K562 (cell line): ENCODE data around the gene GPR26. TPM values are rescaled to one million over a fixed set of nuclear protein-coding genes. Genes with fewer than 3 reads are reported as not detected.

ENCODE experiments used
- ATAC-seq: fragments of 200-7000 bp; cut with Tn5 transposase; 3 replicates; pipeline ENCODE4 v1.9.1; 2020; ENCODE audit warnings: moderate library complexity
- BruUV-seq: library from RNA; stranded (reverse); fragments of 400-500 nt; replicated peaks from 2 replicates; lab custom pipeline; 2021; lab: Mats Ljungman, UMichigan
- CTCF ChIA-PET: fragments of 300-600 bp; formaldehyde crosslinking; extraction: SDS; loops from one replicate; lab custom pipeline; 2021; ENCODE audit warnings: low intra/inter-chr PET ratio; lab: Yijun Ruan, JAX
- POLR2A ChIA-PET: fragments of 300-600, 350-650 bp; sonication (Branson Sonifier 250); formaldehyde crosslinking; extraction: SDS; loops from one replicate; lab custom pipeline; 2021; ENCODE audit warnings: antibody characterized with exemption, inconsistent platforms; lab: Yijun Ruan, JAX
- DNase-seq, 4 experiments: peaks; one replicate each; pipeline versions ENCODE4 v3.0.0 to v3.0.0-alpha.2; 2011 to 2018; ENCODE audit warnings: low spot score in 3 of 4, mixed read lengths in 3 of 4; ENCODE audit errors: extremely low read depth in 1 of 4
- FAIRE-seq: peaks from 2 replicates; lab custom pipeline; 2011; peaks lifted over from hg19 to GRCh38; lab: Jason Lieb, UNC
- H2AFZ ChIP-seq: 2 replicates; pipeline ENCODE4 v1.6.0; 2011; ENCODE audit warnings: low read depth, low read length, control low read depth, inconsistent platforms
- H3K27ac ChIP-seq: fragments of 200-600 bp; 3 replicates; pipeline ENCODE4 v1.8.0; 2011; ENCODE audit warnings: low read depth, mild to moderate bottlenecking, control low read depth, inconsistent platforms, low read length, moderate library complexity, mixed read lengths; ENCODE audit errors: extremely low read depth
- H3K27me3 ChIP-seq, 2 experiments: fragments of 300-600 bp in 1 of 2; 2 replicates in 1 of 2; 3 replicates in 1 of 2; pipeline versions ENCODE4 v1.6.0 to v1.8.0; 2011; ENCODE audit warnings: inconsistent platforms in 2 of 2, low read length in 2 of 2, mild to moderate bottlenecking in 1 of 2, mixed read lengths in 1 of 2, moderate library complexity in 1 of 2; ENCODE audit not compliant: control insufficient read depth in 2 of 2, insufficient read depth in 2 of 2
- H3K36me3 ChIP-seq: fragments of 300-600 bp; 3 replicates; pipeline ENCODE4 v1.8.0; 2011; ENCODE audit warnings: mild to moderate bottlenecking, low read length, inconsistent platforms; ENCODE audit not compliant: control insufficient read depth, insufficient read depth
- H3K4me1 ChIP-seq, 2 experiments: fragments of 200-600 bp in 1 of 2; replicated peaks in 1 of 2; 2 replicates in 1 of 2; 3 replicates in 1 of 2; pipeline versions ENCODE4 v1.5.1 to v1.8.0; 2011; ENCODE audit warnings: inconsistent platforms in 2 of 2, low read length in 2 of 2, mild to moderate bottlenecking in 1 of 2, mixed read lengths in 1 of 2, moderate library complexity in 1 of 2; ENCODE audit not compliant: control insufficient read depth in 2 of 2, insufficient read depth in 2 of 2
- H3K4me2 ChIP-seq: 2 replicates; pipeline ENCODE4 v1.6.1; 2011; ENCODE audit warnings: low read length, control low read depth, inconsistent platforms, mixed read lengths; ENCODE audit not compliant: insufficient read depth
- H3K4me3 ChIP-seq: fragments of 200-600 bp; sonication (generic), shearing (Covaris generic); 2 replicates; pipeline ENCODE4 v1.5.1; 2016; ENCODE audit warnings: control low read depth, inconsistent platforms
- H3K79me2 ChIP-seq: fragments of 200-600 bp; 3 replicates; pipeline ENCODE4 v1.8.0; 2011; ENCODE audit warnings: low read length, inconsistent platforms; ENCODE audit not compliant: control insufficient read depth, insufficient read depth
- H3K9ac ChIP-seq, 2 experiments: 2 replicates each; pipeline versions ENCODE4 v1.6.0 to v1.6.1; 2011; ENCODE audit warnings: low read depth in 2 of 2, low read length in 2 of 2, control low read depth in 1 of 2, inconsistent platforms in 1 of 2, mild to moderate bottlenecking in 1 of 2, mixed read lengths in 1 of 2; ENCODE audit not compliant: insufficient read depth in 1 of 2
- H3K9me1 ChIP-seq: one replicate; pipeline ENCODE4 v1.6.0; 2011; ENCODE audit warnings: inconsistent platforms, mild to moderate bottlenecking, low read length, moderate library complexity; ENCODE audit not compliant: control insufficient read depth, insufficient read depth
- H3K9me3 ChIP-seq: replicated peaks from 2 replicates; pipeline ENCODE4 v1.5.1; 2011; ENCODE audit warnings: low read depth, low read length, inconsistent platforms; ENCODE audit not compliant: control insufficient read depth, insufficient read depth
- H4K20me1 ChIP-seq: replicated peaks from 2 replicates; pipeline ENCODE4 v1.6.1; 2011; ENCODE audit warnings: low read length, inconsistent platforms, mixed read lengths; ENCODE audit not compliant: control insufficient read depth, insufficient read depth
- CBX1 ChIP-seq: sonication (generic); IDR thresholded peaks from 2 replicates; pipeline ENCODE4 v1.6.1; 2016; ENCODE audit warnings: antibody characterized with exemption, low read depth, mild to moderate bottlenecking
- ESRRA ChIP-seq: fragments of 450-650 bp; IDR thresholded peaks from 2 replicates; pipeline ENCODE4 v1.6.1; 2014; ENCODE audit warnings: low read depth, mild to moderate bottlenecking, moderate library complexity, borderline replicate concordance
- KLF13 ChIP-seq: fragments of 450-650 bp; IDR thresholded peaks from 2 replicates; pipeline ENCODE4 v1.6.1; 2016; ENCODE audit warnings: missing genetic modification characterization, low read depth, mild to moderate bottlenecking, missing compliant biosample characterization, moderate library complexity, borderline replicate concordance
- MTF1 ChIP-seq: fragments of 250-450 bp; sonication (Bioruptor Pico); IDR thresholded peaks from 2 replicates; pipeline ENCODE4 v1.9.0; 2021; ENCODE audit warnings: moderate library complexity, mild to moderate bottlenecking, inconsistent platforms, borderline replicate concordance
- POLR2AphosphoS2 ChIP-seq: IDR thresholded peaks from 2 replicates; pipeline ENCODE4 v1.6.1; 2012; ENCODE audit warnings: low read length, improper control_type of control experiment
- SREBF1 ChIP-seq: fragments of 150-350 bp; IDR thresholded peaks from 2 replicates; pipeline ENCODE4 v1.6.1; 2014; ENCODE audit warnings: antibody characterized with exemption, low read depth, low read length, borderline replicate concordance
- TEAD2 ChIP-seq: fragments of 450-650 bp; IDR thresholded peaks from 2 replicates; pipeline ENCODE4 v1.6.1; 2016; ENCODE audit warnings: missing genetic modification characterization, control low read depth, missing compliant biosample characterization
- YY1 ChIP-seq, 3 experiments: IDR thresholded peaks; 2 replicates each; pipeline ENCODE4 v1.6.1; 2011; ENCODE audit warnings: low read length in 2 of 3, mild to moderate bottlenecking in 2 of 3, moderate library complexity in 2 of 3, borderline replicate concordance in 1 of 3, control low read depth in 1 of 3, low read depth in 1 of 3; ENCODE audit not compliant: insufficient read depth in 3 of 3, insufficient replicate concordance in 2 of 3, control insufficient read depth in 1 of 3, insufficient read length in 1 of 3; ENCODE audit errors: extremely low read depth in 1 of 3
- ZBTB17 ChIP-seq: fragments of 450-650 bp; formaldehyde crosslinking; IDR thresholded peaks from 2 replicates; pipeline ENCODE4 v1.4.0; 2020; ENCODE audit warnings: mild to moderate bottlenecking
- ZEB2 ChIP-seq: fragments of 450-650 bp; IDR thresholded peaks from 2 replicates; pipeline ENCODE4 v1.6.1; 2016
- ZNF395 ChIP-seq: fragments of 200-800 bp; sonication (Bioruptor generic); IDR thresholded peaks from 2 replicates; pipeline ENCODE4 v1.6.1; 2017; ENCODE audit warnings: missing genetic modification characterization, missing compliant biosample characterization
- ZNF589 ChIP-seq: fragments of 200-800 bp; sonication (Bioruptor generic); IDR thresholded peaks from 2 replicates; pipeline ENCODE4 v1.6.1; 2016; ENCODE audit warnings: low read depth, missing genetic modification characterization, missing compliant biosample characterization
- ZNF830 ChIP-seq: fragments of 250-450 bp; sonication (Bioruptor Pico); IDR thresholded peaks from 2 replicates; pipeline ENCODE4 v1.5.0; 2021; ENCODE audit warnings: mild to moderate bottlenecking
- WGBS: fragments of 100-300 bp; shearing (Covaris generic); methylation state at CpG from one replicate; pipeline ENCODE4 v1.1.6; 2016; ENCODE audit warnings: low coverage, mixed read lengths; ENCODE audit not compliant: insufficient coverage; ENCODE audit errors: missing lambda C conversion rate; 5-methylcytosine and 5-hydroxymethylcytosine counted together
- in situ Hi-C: fragments of 300-500 bp; cut with MboI; formaldehyde crosslinking; loops from 4 replicates; pipeline ENCODE4 v1.15.0; 2018; ENCODE audit warnings: inconsistent platforms, mixed read lengths
- intact Hi-C: fragments of 100-400 bp; cut with micrococcal nuclease; formaldehyde crosslinking; loops from 2 replicates; pipeline ENCODE4 v1.14.2; 2022
- polyA plus RNA-seq, 8 experiments: library from polyadenylated mRNA; depleted of rRNA in 4 of 8; stranded (reverse) in 5 of 8; unstranded in 3 of 8; fragments of >200 nt; fragmentation: Nextera tagmentation in 2 of 8; fragmentation: Illumina TruSeq in 1 of 8; extraction: Ambion mirVana in 2 of 8; extraction: Trizol in 1 of 8; gene quantifications; 2 replicates each; pipeline versions ENCODE4 v1.2.1 to v1.2.3, GENCODE V29; 2011 to 2014; ENCODE audit warnings: inconsistent platforms in 1 of 8, missing spikeins in 1 of 8
- total RNA-seq, 7 experiments: library from RNA; depleted of rRNA in 6 of 7; stranded (reverse); fragments of >200 nt in 6 of 7; fragmentation: Illumina TruSeq in 2 of 7; extraction: Trizol in 2 of 7; gene quantifications; 2 replicates each; pipeline versions ENCODE4 v1.2.1 to v1.2.3, GENCODE V29; 2011 to 2021; ENCODE audit warnings: low replicate concordance in 1 of 7
- TF ChIP-seq, protein P1 (sequence below): fragments of 250-450 bp; sonication (Bioruptor Pico); IDR thresholded peaks from 2 replicates; pipeline ENCODE4 v1.4.0; 2020; ENCODE audit warnings: mild to moderate bottlenecking

The GPR26 gene
- total and polyA plus RNA-seq, 9 of the 15 experiments (the other 6 are each of a cell fraction or from before 2014, with no cell fraction given), result not detected

- H3K36me3 ChIP-seq, result no peaks in the 10 kb centered on the region
- ChIA-PET CTCF (no interaction called here), POLR2A (interaction anchor here (0.7 kb wide), 1 partner anchor 981 kb away, joined by 3 read pairs; no protein-coding TSS in a partner anchor)
- no peaks in the 10 kb centered on the region for H4K20me1 ChIP-seq
- no peak for FAIRE-seq
- 0% methylated on average over 4 of the region's 4 CpGs for WGBS
- no peaks in the 10 kb centered on the region for H3K79me2 ChIP-seq
- ATAC-seq, result no peak
- H3K9me3 ChIP-seq, result no peaks in the 10 kb centered on the region
- TF ChIP-seq ESRRA (no peak), SREBF1 (no peak), KLF13 (tag) (no peak), ZEB2 (no peak), ZNF395 (no peak), ZNF589 (CRISPR knock-in tag) (no peak), YY1 (IDR thresholded peaks at IDR 0.05; ENCODE audit: borderline replicate concordance in 1 of 3, control insufficient read depth in 1 of 3, extremely low read depth in 1 of 3, insufficient read depth in 3 of 3, insufficient read length in 1 of 3, insufficient replicate concordance in 2 of 3, low read depth in 1 of 3, low read length in 2 of 3) (no peak), CBX1 (no peak), POLR2AphosphoS2 (no peak), MTF1 (CRISPR knock-in tag) (no peak), TEAD2 (no peak), ZBTB17 (CRISPR knock-in tag) (no peak), ZNF830 (CRISPR knock-in tag) (no peak)
- TF ChIP-seq, protein P1, sequence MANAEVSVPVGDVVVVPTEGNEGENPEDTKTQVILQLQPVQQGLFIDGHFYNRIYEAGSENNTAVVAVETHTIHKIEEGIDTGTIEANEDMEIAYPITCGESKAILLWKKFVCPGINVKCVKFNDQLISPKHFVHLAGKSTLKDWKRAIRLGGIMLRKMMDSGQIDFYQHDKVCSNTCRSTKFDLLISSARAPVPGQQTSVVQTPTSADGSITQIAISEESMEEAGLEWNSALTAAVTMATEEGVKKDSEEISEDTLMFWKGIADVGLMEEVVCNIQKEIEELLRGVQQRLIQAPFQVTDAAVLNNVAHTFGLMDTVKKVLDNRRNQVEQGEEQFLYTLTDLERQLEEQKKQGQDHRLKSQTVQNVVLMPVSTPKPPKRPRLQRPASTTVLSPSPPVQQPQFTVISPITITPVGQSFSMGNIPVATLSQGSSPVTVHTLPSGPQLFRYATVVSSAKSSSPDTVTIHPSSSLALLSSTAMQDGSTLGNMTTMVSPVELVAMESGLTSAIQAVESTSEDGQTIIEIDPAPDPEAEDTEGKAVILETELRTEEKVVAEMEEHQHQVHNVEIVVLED (CRISPR knock-in tag), result no peak
- no TSS peak for BruUV-seq
- DNase-seq, result no peak
- no peaks in the 10 kb centered on the region for H3K27me3 ChIP-seq
- no peaks in the 10 kb centered on the region; a peak in 1 of 5 replicates for H3K4me1 ChIP-seq
- no peak overlapping the region for H2AFZ ChIP-seq
- H3K4me3 ChIP-seq, result no peak overlapping the region
- intact Hi-C loops (no loop called here), in situ Hi-C loops (no loop called here)
- no peak overlapping the region for H3K4me2 ChIP-seq
- no peak overlapping the region for H3K27ac ChIP-seq
- no peak overlapping the region for H3K9ac ChIP-seq
- H3K9me1 ChIP-seq, result no peaks in the 10 kb centered on the region
These were observed 40.1 kb downstream of the GPR26 start for GRCh38 chr10:123706236-123706635.
